Gastroesophageal sphincter (tissue), 4 donors: Measurements from ENCODE around the gene ZSWIM3. TPM values are rescaled to one million over a fixed set of nuclear protein-coding genes. Genes with fewer than 3 reads are reported as not detected.

Source experiments
- ATAC-seq: fragments of 150-250 bp; one replicate; pipeline ENCODE4 v1.9.1; 2016; ENCODE audit warnings: mild to moderate bottlenecking, moderate library complexity
- H3K27ac ChIP-seq, 4 donors: fragments of 200-600 bp; sonication (generic) in 3 of 4; 1 replicate in 3 of 4; 2 replicates in 1 of 4; pipeline ENCODE4 v1.5.1; 2016 to 2019
- H3K27me3 ChIP-seq: fragments of 200-600 bp; sonication (generic); one replicate; pipeline ENCODE4 v1.5.1; 2019
- H3K36me3 ChIP-seq, 2 donors: fragments of 200-600 bp; sonication (generic); one replicate each; pipeline ENCODE4 v1.5.1; 2019; ENCODE audit warnings: control low read depth in 1 of 2
- H3K4me1 ChIP-seq, 3 donors: fragments of 200-600 bp; sonication (generic); 1 replicate in 2 of 3; 2 replicates in 1 of 3; pipeline ENCODE4 v1.5.1; 2016 to 2019; ENCODE audit warnings: control low read depth in 2 of 3
- H3K4me3 ChIP-seq, 2 donors: fragments of 200-600 bp; sonication (generic); one replicate each; pipeline ENCODE4 v1.5.1; 2019; ENCODE audit warnings: mild to moderate bottlenecking in 1 of 2, moderate library complexity in 1 of 2
- H3K9me3 ChIP-seq, 3 donors: fragments of 200-600 bp; sonication (generic); one replicate each; pipeline ENCODE4 v1.5.1; 2017 to 2019; ENCODE audit warnings: control low read depth in 2 of 3
- CTCF ChIP-seq, 4 experiments: fragments of 200-600 bp in 2 of 4; fragments of 450-650 bp in 2 of 4; sonication (generic) in 1 of 4; IDR thresholded peaks; one replicate each; pipeline ENCODE4 v1.5.1; 2017 to 2019; ENCODE audit warnings: antibody characterized with exemption in 4 of 4, mild to moderate bottlenecking in 2 of 4, moderate library complexity in 2 of 4
- EP300 ChIP-seq: sonication (generic); formaldehyde crosslinking; IDR thresholded peaks from one replicate; pipeline ENCODE4 v1.6.1; 2017; ENCODE audit warnings: antibody characterized with exemption, mild to moderate bottlenecking
- POLR2A ChIP-seq, 2 donors: fragments of 450-650 bp; IDR thresholded peaks; one replicate each; pipeline ENCODE4 v1.6.1; 2017; ENCODE audit warnings: antibody characterized with exemption in 2 of 2, mild to moderate bottlenecking in 2 of 2, moderate library complexity in 1 of 2
- POLR2AphosphoS5 ChIP-seq: sonication (generic); formaldehyde crosslinking; IDR thresholded peaks from one replicate; pipeline ENCODE4 v1.6.1; 2017; ENCODE audit warnings: antibody characterized with exemption
- WGBS, 2 donors: methylation state at CpG; one replicate each; pipeline ENCODE4 v1.1.5; 2018; ENCODE audit warnings: low coverage in 1 of 2; 5-methylcytosine and 5-hydroxymethylcytosine counted together
- total RNA-seq, 4 donors: library from RNA; depleted of rRNA; stranded (reverse); fragments of >200 nt; gene quantifications; one replicate each; pipeline ENCODE4 v1.1.0, GENCODE V29; 2016

ZSWIM3 gene
- total RNA-seq, 4 donors from 2014 or later, result 2.8 to 5.0 (median 4.4) TPM

- H3K4me1 ChIP-seq, result peaks cover 0 to 62% (median 23%) of the 10 kb centered on the region in 3 donors
- peak overlapping the region in 3 of 4 donors; percentile 58 to 77 (median 72) for H3K27ac ChIP-seq
- H3K36me3 ChIP-seq, result peaks cover 0 to 97% of the 10 kb centered on the region in 2 donors
- no peak overlapping the region for H3K4me3 ChIP-seq
- 90 to 100% methylated on average over 1 to 5 of the region's 14 CpGs for WGBS, 2 donors
- no peak for ATAC-seq
- no peaks in the 10 kb centered on the region for H3K27me3 ChIP-seq
- H3K9me3 ChIP-seq, result no peaks in the 10 kb centered on the region
- TF ChIP-seq POLR2AphosphoS5, result no peak
- TF ChIP-seq EP300, result no peak
- no peak for TF ChIP-seq CTCF (IDR thresholded peaks at IDR 0.05)
- no peak for TF ChIP-seq POLR2A (IDR thresholded peaks at IDR 0.05)
These were observed 13.9 kb upstream of the ZSWIM3 start for GRCh38 chr20:45843506-45843905.

GRCh38 chr20:45845452-45845851 is 12.0 kb upstream of the ZSWIM3 start:
- H3K4me3 ChIP-seq, result no peak overlapping the region
- TF ChIP-seq POLR2A (IDR thresholded peaks at IDR 0.05), result no peak
- TF ChIP-seq CTCF (IDR thresholded peaks at IDR 0.05), result no peak
- TF ChIP-seq EP300, result no peak
- no peak for TF ChIP-seq POLR2AphosphoS5
- H3K27ac ChIP-seq, result peak overlapping the region in 1 of 4 donors; percentile 18
- peaks cover 0 to 48% (median 23%) of the 10 kb centered on the region in 3 donors for H3K4me1 ChIP-seq
- no peaks in the 10 kb centered on the region for H3K9me3 ChIP-seq
- peaks cover 0 to 91% of the 10 kb centered on the region in 2 donors for H3K36me3 ChIP-seq
- no peaks in the 10 kb centered on the region for H3K27me3 ChIP-seq
- ATAC-seq, result no peak

GRCh38 chr20:45848421-45848820 is 9.0 kb upstream of the ZSWIM3 start:
- ATAC-seq, result no peak
- no peak overlapping the region for H3K4me3 ChIP-seq
- H3K27ac ChIP-seq, result no peak overlapping the region
- peaks cover 0 to 24% (median 5%) of the 10 kb centered on the region in 3 donors for H3K4me1 ChIP-seq
- TF ChIP-seq POLR2A (IDR thresholded peaks at IDR 0.05) (no peak), EP300 (no peak), CTCF (IDR thresholded peaks at IDR 0.05) (no peak), POLR2AphosphoS5 (no peak)
- peaks cover 0 to 91% of the 10 kb centered on the region in 2 donors for H3K36me3 ChIP-seq
- 100% methylated on average over 1 of the region's 8 CpGs; no CpG with 5 or more reads in 1 of the 2 donors for WGBS, 2 donors
- H3K9me3 ChIP-seq, result no peaks in the 10 kb centered on the region
- no peaks in the 10 kb centered on the region for H3K27me3 ChIP-seq

- no peak overlapping the region for H3K4me3 ChIP-seq
- no peak for ATAC-seq
- TF ChIP-seq CTCF (IDR thresholded peaks at IDR 0.05) (no peak), POLR2A (IDR thresholded peaks at IDR 0.05) (no peak), POLR2AphosphoS5 (no peak), EP300 (no peak)
- no peaks in the 10 kb centered on the region for H3K27me3 ChIP-seq
- peaks cover 0 to 91% of the 10 kb centered on the region in 2 donors for H3K36me3 ChIP-seq
- H3K9me3 ChIP-seq, result no peaks in the 10 kb centered on the region
- WGBS, 2 donors, result 75 to 93% methylated on average over 4 to 8 of the region's 8 CpGs
- H3K27ac ChIP-seq, result no peak overlapping the region
- peaks cover 0 to 24% (median 0%) of the 10 kb centered on the region in 3 donors for H3K4me1 ChIP-seq
These were observed 8.3 kb upstream of the ZSWIM3 start for GRCh38 chr20:45848969-45849582.

GRCh38 chr20:45850238-45850637 is 7.2 kb upstream of the ZSWIM3 start:
- no peak overlapping the region for H3K27ac ChIP-seq
- H3K27me3 ChIP-seq, result no peaks in the 10 kb centered on the region
- WGBS, 2 donors, result 92 to 100% methylated on average over 1 to 2 of the region's 2 CpGs
- TF ChIP-seq POLR2AphosphoS5 (no peak), POLR2A (IDR thresholded peaks at IDR 0.05) (no peak), EP300 (no peak), CTCF (IDR thresholded peaks at IDR 0.05) (no peak)
- H3K4me3 ChIP-seq, result no peak overlapping the region
- no peaks in the 10 kb centered on the region for H3K9me3 ChIP-seq
- H3K4me1 ChIP-seq, result peaks cover 0 to 29% (median 7%) of the 10 kb centered on the region in 3 donors
- peaks cover 0 to 87% of the 10 kb centered on the region in 2 donors for H3K36me3 ChIP-seq
- ATAC-seq, result no peak
